ENCODE measurements around the gene COL28A1. TPM values are rescaled to one million over a fixed set of nuclear protein-coding genes. Genes with fewer than 3 reads are reported as not detected.

COL28A1 gene
- total and polyA plus RNA-seq, 4 donors: 0.05 to 0.50 (median 0.18) TPM

DNA sequence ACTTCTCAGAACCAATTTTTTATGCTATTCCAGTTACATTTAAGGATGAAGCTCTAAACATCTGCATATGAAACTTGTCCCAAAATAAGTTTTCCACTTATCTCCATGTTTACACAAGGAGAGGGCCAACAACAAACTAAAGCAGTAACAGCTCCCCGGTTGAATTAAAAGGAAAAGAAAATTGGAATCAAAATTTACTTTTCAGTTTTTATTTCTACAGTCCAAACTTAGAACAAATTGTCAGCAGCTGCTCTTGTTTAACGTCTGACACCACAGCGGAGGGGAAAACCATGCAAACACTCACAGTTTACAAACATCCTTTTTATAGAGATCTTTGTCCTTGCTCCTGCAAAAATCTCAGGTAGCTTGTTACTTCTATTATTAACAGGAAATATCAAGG, 101.3 kb downstream of the COL28A1 start:
- Histone ChIP-seq H3K4me3 (ENCODE audit: low read depth in 1 of 3, low read length in 3 of 3) (no peak overlapping the region), H3K27ac (ENCODE audit: low read depth in 1 of 2, low read length in 2 of 2) (no peak overlapping the region), H3K4me1 (ENCODE audit: control insufficient read depth in 4 of 4, insufficient read depth in 4 of 4, low read length in 3 of 4) (peaks cover 0 to 7% (median 5%) of the 10 kb centered on the region in 4 donors), H3K9ac (ENCODE audit: low read depth in 1 of 2, low read length in 2 of 2) (no peak overlapping the region), H3K36me3 (ENCODE audit: control insufficient read depth in 4 of 4, insufficient read depth in 3 of 4, low read depth in 1 of 4, low read length in 3 of 4) (no peaks in the 10 kb centered on the region), H3K27me3 (ENCODE audit: control insufficient read depth in 4 of 4, insufficient read depth in 4 of 4, low read length in 3 of 4) (no peaks in the 10 kb centered on the region), H3K9me3 (ENCODE audit: control insufficient read depth in 4 of 4, low read length in 3 of 4) (no peaks in the 10 kb centered on the region)
- WGBS: 71% methylated on average over 3 of the region's 3 CpGs
- TF ChIP-seq HNF4A (conservative IDR thresholded peaks at IDR 0.05) (no peak), FOXA1 (IDR thresholded peaks at IDR 0.05) (no peak), GABPA (IDR thresholded peaks at IDR 0.05 in 1 of 2, conservative IDR thresholded peaks at IDR 0.05 in 1 of 2) (no peak), FOXA2 (IDR thresholded peaks at IDR 0.05) (no peak), SP1 (IDR thresholded peaks at IDR 0.05) (no peak), REST (IDR thresholded peaks at IDR 0.05) (no peak), JUND (IDR thresholded peaks at IDR 0.05) (no peak), ATF3 (IDR thresholded peaks at IDR 0.05) (no peak), NR2F2 (IDR thresholded peaks at IDR 0.05) (no peak), HNF4G (IDR thresholded peaks at IDR 0.05) (no peak), YY1 (IDR thresholded peaks at IDR 0.05) (no peak), TAF1 (conservative IDR thresholded peaks at IDR 0.05) (no peak)
- TF ChIP-seq, protein P1, sequence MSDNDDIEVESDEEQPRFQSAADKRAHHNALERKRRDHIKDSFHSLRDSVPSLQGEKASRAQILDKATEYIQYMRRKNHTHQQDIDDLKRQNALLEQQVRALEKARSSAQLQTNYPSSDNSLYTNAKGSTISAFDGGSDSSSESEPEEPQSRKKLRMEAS (IDR thresholded peaks at IDR 0.05): no peak
- TF ChIP-seq, protein P2, sequence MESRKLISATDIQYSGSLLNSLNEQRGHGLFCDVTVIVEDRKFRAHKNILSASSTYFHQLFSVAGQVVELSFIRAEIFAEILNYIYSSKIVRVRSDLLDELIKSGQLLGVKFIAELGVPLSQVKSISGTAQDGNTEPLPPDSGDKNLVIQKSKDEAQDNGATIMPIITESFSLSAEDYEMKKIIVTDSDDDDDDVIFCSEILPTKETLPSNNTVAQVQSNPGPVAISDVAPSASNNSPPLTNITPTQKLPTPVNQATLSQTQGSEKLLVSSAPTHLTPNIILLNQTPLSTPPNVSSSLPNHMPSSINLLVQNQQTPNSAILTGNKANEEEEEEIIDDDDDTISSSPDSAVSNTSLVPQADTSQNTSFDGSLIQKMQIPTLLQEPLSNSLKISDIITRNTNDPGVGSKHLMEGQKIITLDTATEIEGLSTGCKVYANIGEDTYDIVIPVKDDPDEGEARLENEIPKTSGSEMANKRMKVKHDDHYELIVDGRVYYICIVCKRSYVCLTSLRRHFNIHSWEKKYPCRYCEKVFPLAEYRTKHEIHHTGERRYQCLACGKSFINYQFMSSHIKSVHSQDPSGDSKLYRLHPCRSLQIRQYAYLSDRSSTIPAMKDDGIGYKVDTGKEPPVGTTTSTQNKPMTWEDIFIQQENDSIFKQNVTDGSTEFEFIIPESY (IDR thresholded peaks at IDR 0.05): no peak
- TF ChIP-seq, protein P3, sequence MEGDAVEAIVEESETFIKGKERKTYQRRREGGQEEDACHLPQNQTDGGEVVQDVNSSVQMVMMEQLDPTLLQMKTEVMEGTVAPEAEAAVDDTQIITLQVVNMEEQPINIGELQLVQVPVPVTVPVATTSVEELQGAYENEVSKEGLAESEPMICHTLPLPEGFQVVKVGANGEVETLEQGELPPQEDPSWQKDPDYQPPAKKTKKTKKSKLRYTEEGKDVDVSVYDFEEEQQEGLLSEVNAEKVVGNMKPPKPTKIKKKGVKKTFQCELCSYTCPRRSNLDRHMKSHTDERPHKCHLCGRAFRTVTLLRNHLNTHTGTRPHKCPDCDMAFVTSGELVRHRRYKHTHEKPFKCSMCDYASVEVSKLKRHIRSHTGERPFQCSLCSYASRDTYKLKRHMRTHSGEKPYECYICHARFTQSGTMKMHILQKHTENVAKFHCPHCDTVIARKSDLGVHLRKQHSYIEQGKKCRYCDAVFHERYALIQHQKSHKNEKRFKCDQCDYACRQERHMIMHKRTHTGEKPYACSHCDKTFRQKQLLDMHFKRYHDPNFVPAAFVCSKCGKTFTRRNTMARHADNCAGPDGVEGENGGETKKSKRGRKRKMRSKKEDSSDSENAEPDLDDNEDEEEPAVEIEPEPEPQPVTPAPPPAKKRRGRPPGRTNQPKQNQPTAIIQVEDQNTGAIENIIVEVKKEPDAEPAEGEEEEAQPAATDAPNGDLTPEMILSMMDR (IDR thresholded peaks at IDR 0.05; ENCODE audit: low read depth, low read length, missing input control): no peak
- DNase-seq (ENCODE audit: low spot score): no peak

- no peaks in the 10 kb centered on the region for H3K27me3 ChIP-seq (ENCODE audit: control insufficient read depth in 4 of 4, insufficient read depth in 4 of 4, low read length in 3 of 4)
- no peak for TF ChIP-seq NR2F2 (IDR thresholded peaks at IDR 0.05)
- no peak for TF ChIP-seq TAF1 (conservative IDR thresholded peaks at IDR 0.05)
- no peak for TF ChIP-seq HNF4G (IDR thresholded peaks at IDR 0.05)
- 78% methylated on average over 1 of the region's 1 CpG for WGBS
- H3K4me1 ChIP-seq (ENCODE audit: control insufficient read depth in 4 of 4, insufficient read depth in 4 of 4, low read length in 3 of 4): peaks cover 0 to 3% (median 2%) of the 10 kb centered on the region in 4 donors
- no peak overlapping the region for H3K4me3 ChIP-seq (ENCODE audit: low read depth in 1 of 3, low read length in 3 of 3)
- H3K36me3 ChIP-seq (ENCODE audit: control insufficient read depth in 4 of 4, insufficient read depth in 3 of 4, low read depth in 1 of 4, low read length in 3 of 4): no peaks in the 10 kb centered on the region
- no peaks in the 10 kb centered on the region for H3K9me3 ChIP-seq (ENCODE audit: control insufficient read depth in 4 of 4, low read length in 3 of 4)
- DNase-seq (ENCODE audit: low spot score): no peak
- no peak overlapping the region for H3K9ac ChIP-seq (ENCODE audit: low read depth in 1 of 2, low read length in 2 of 2)
- no peak overlapping the region for H3K27ac ChIP-seq (ENCODE audit: low read depth in 1 of 2, low read length in 2 of 2)
Measured at GRCh38 chr7:7433811-7434210, 101.9 kb downstream of the COL28A1 start.

Measured in liver (tissue), 9 donors.